Type B pancreatic cell (in vitro differentiated cells): ENCODE results near the gene FAM219B. TPM values are rescaled to one million over a fixed set of nuclear protein-coding genes. Genes with fewer than 3 reads are reported as not detected.
"Not testable (repeated sequence)": the region's sequence is repeated elsewhere in the genome, so short reads cannot be mapped to it uniquely, and the experiment has no call there.

Experiments used
- DNase-seq: peaks from one replicate; pipeline ENCODE4 v3.0.0; 2021; ENCODE audit warnings: mixed read lengths; ENCODE audit not compliant: unreplicated experiment; ENCODE audit errors: extremely low spot score
- H3K27ac Mint-ChIP-seq: 2 replicates; pipeline ENCODE4 v1.8.0; 2021; ENCODE audit warnings: mild to moderate bottlenecking, mixed read lengths
- H3K27me3 Mint-ChIP-seq: 2 replicates; pipeline ENCODE4 v1.8.0; 2021; ENCODE audit warnings: mixed read lengths
- H3K36me3 Mint-ChIP-seq: 2 replicates; pipeline ENCODE4 v1.8.0; 2021; ENCODE audit warnings: mixed read lengths
- H3K4me1 Mint-ChIP-seq: one replicate; pipeline ENCODE4 v1.8.0; 2021; ENCODE audit warnings: mixed read lengths; ENCODE audit not compliant: unreplicated experiment
- H3K4me3 Mint-ChIP-seq: 2 replicates; pipeline ENCODE4 v1.8.0; 2021; ENCODE audit warnings: mild to moderate bottlenecking, mixed read lengths
- H3K9me3 Mint-ChIP-seq: 2 replicates; pipeline ENCODE4 v1.8.0; 2021; ENCODE audit warnings: mixed read lengths
- total RNA-seq: library from RNA; stranded (reverse); gene quantifications from 2 replicates; pipeline ENCODE4 v1.2.1, GENCODE V29; 2021; ENCODE audit warnings: low replicate concordance
- TF ChIP-seq, protein P1 (sequence below): fragments of 200-600 bp; sonication (generic); conservative IDR thresholded peaks from 2 replicates; pipeline ENCODE4 v1.5.0; 2021; ENCODE audit warnings: antibody characterized with exemption, mild to moderate bottlenecking

The FAM219B gene
- total RNA-seq, 1 donor from 2014 or later = 117 TPM

GRCh38 chr15:74889390-74889882 lies 17.2 kb downstream of the FAM219B start:
- DNase-seq = no peak
- Mint-ChIP-seq H3K4me3 (peak overlapping the region; percentile 90), H3K9me3 (no peaks in the 10 kb centered on the region)

DNA sequence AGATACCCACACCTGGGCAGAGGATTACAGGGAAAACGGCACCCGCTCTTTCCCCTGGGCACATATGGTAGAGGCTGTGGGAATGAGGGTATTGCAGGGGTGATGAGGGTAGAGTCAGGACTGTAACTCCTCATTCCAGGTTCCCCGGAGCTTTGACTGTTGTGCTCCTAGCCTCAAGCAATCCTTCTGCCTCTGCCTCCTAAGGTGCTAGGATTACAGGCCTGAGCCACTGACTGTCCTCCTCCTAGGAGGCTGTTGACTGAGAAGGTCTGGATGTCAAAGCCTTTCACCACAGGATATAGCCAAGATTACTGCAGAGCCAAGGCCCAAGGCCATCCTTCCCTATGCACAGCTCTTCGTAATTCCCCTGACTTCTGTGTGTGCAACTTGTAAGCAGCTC lies 17.9 kb downstream of the FAM219B start:
- no peak for DNase-seq
- H3K4me3 Mint-ChIP-seq = peak overlapping the region; percentile 90

More at GRCh38 chr15:74889390-74889882, 17.2 kb downstream of the FAM219B start:
- Mint-ChIP-seq H3K27me3 (no peaks in the 10 kb centered on the region), H3K27ac (peak overlapping the region; percentile 66), H3K4me1 (peaks cover 17% of the 10 kb centered on the region), H3K36me3 (peaks cover 5% of the 10 kb centered on the region)
- TF ChIP-seq, protein P1, sequence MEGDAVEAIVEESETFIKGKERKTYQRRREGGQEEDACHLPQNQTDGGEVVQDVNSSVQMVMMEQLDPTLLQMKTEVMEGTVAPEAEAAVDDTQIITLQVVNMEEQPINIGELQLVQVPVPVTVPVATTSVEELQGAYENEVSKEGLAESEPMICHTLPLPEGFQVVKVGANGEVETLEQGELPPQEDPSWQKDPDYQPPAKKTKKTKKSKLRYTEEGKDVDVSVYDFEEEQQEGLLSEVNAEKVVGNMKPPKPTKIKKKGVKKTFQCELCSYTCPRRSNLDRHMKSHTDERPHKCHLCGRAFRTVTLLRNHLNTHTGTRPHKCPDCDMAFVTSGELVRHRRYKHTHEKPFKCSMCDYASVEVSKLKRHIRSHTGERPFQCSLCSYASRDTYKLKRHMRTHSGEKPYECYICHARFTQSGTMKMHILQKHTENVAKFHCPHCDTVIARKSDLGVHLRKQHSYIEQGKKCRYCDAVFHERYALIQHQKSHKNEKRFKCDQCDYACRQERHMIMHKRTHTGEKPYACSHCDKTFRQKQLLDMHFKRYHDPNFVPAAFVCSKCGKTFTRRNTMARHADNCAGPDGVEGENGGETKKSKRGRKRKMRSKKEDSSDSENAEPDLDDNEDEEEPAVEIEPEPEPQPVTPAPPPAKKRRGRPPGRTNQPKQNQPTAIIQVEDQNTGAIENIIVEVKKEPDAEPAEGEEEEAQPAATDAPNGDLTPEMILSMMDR = peak; percentile 23

GRCh38 chr15:74887537-74888193 lies 19.0 kb downstream of the FAM219B start:
- H3K27me3 Mint-ChIP-seq, H3K27ac Mint-ChIP-seq, H3K36me3 Mint-ChIP-seq, DNase-seq, H3K4me3 Mint-ChIP-seq, H3K9me3 Mint-ChIP-seq: not testable (repeated sequence)
- peaks cover 17% of the 10 kb centered on the region for H3K4me1 Mint-ChIP-seq

More for the DNA sequence above, 17.9 kb downstream of the FAM219B start:
- TF ChIP-seq, protein P1 = no peak
- H3K36me3 Mint-ChIP-seq = peaks cover 4% of the 10 kb centered on the region
- H3K4me1 Mint-ChIP-seq = peaks cover 17% of the 10 kb centered on the region
- H3K9me3 Mint-ChIP-seq = no peaks in the 10 kb centered on the region
- H3K27ac Mint-ChIP-seq = no peak overlapping the region
- no peaks in the 10 kb centered on the region for H3K27me3 Mint-ChIP-seq

- no peaks in the 10 kb centered on the region for H3K36me3 Mint-ChIP-seq
- no peaks in the 10 kb centered on the region for H3K27me3 Mint-ChIP-seq
- TF ChIP-seq, protein P1 = no peak
- no peak for DNase-seq
- H3K9me3 Mint-ChIP-seq = no peaks in the 10 kb centered on the region
- no peak overlapping the region for H3K4me3 Mint-ChIP-seq
- no peak overlapping the region for H3K27ac Mint-ChIP-seq
- H3K4me1 Mint-ChIP-seq = peaks cover 12% of the 10 kb centered on the region
Measured at GRCh38 chr15:74885461-74885860, 21.2 kb downstream of the FAM219B start.

DNA sequence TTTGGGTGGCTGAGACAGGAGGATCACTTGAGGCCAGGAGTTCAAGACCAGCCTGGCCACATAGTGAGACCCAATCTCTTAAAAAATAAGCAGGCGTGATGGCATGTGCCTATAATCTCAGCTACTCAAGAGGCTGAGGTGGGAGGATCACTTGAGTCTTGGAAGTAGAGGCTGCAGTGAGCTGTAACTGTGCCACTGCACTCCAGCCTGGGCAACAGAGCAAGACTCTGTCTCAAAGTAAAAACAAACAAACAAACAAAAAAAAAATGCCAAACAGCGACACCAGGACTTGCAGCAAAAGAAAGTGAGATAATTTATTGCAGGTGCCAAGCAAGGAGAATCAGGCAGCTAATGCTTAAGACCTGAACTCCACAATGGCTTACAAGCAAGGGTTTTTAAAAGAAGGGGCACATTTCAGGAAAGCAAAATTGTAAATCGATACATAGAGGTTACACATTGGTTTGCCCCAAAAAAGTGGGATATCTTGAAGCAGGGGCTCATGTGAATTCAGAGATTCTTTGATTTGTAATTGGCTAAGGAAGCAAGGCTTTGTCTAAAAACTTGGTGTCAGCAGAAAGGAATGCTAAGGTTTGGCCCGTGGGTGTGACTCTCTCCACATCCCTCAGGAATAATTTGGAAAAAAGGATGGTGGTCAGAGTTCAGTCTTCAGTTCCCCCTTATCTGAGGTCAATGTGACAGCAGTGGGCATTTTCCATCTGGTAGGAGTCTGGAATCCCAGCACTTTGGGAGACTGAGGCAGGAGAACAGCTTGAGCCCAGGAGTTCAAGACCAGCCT lies 22.0 kb downstream of the FAM219B start:
- peak overlapping the region; percentile 48 for H3K27ac Mint-ChIP-seq
- TF ChIP-seq, protein P1 = no peak
- H3K4me1 Mint-ChIP-seq = peaks cover 7% of the 10 kb centered on the region
- no peaks in the 10 kb centered on the region for H3K9me3 Mint-ChIP-seq
- no peak for DNase-seq
- no peaks in the 10 kb centered on the region for H3K27me3 Mint-ChIP-seq
- no peak overlapping the region for H3K4me3 Mint-ChIP-seq
- no peaks in the 10 kb centered on the region for H3K36me3 Mint-ChIP-seq

GRCh38 chr15:74882528-74882927 lies 24.1 kb downstream of the FAM219B start:
- TF ChIP-seq, protein P1 = no peak
- no peaks in the 10 kb centered on the region for H3K4me1 Mint-ChIP-seq
- DNase-seq = no peak
- H3K27ac Mint-ChIP-seq = no peak overlapping the region
- H3K36me3 Mint-ChIP-seq = no peaks in the 10 kb centered on the region
- H3K9me3 Mint-ChIP-seq = no peaks in the 10 kb centered on the region
- no peaks in the 10 kb centered on the region for H3K27me3 Mint-ChIP-seq
- no peak overlapping the region for H3K4me3 Mint-ChIP-seq
